ENCODE measurements around the gene PNKD. TPM values are rescaled to one million over a fixed set of nuclear protein-coding genes. Genes with fewer than 3 reads are reported as not detected.

PNKD gene
- total and polyA plus RNA-seq, 10 of the 15 experiments (the other 5 are each of a cell fraction or from before 2014, with no cell fraction given): 27.2 to 106 (median 61.3) TPM

- H3K4me3 ChIP-seq: no peak overlapping the region
- ChIA-PET CTCF (interaction anchor here (0.8 to 4.9 kb wide), 3 partner anchors 91 to 120 kb away, joined by 4 to 34 read pairs (median 24); no protein-coding TSS in a partner anchor), POLR2A (interaction anchor here (0.6 kb wide), 1 partner anchor 11 kb away, joined by 5 read pairs; no protein-coding TSS in a partner anchor), SMC1A (ENCODE audit: uncharacterized antibody, unreplicated experiment) (interaction anchor here (0.6 to 2.3 kb wide), 3 partner anchors 69 to 120 kb away, joined by 3 to 18 read pairs (median 3); no protein-coding TSS in a partner anchor), RAD21 (ENCODE audit: unreplicated experiment) (interaction anchor here (1.0 to 2.4 kb wide), 4 partner anchors 9 to 122 kb away, joined by 3 to 7 read pairs (median 4); partner anchors contain the start of genes AAMP and PNKD)
- ATAC-seq: no peak
- peaks cover 26% of the 10 kb centered on the region for H3K4me1 ChIP-seq (ENCODE audit: control insufficient read depth, insufficient read depth, low read length)
- DNase-seq (ENCODE audit: low read depth, low spot score): no peak
- H3K4me2 ChIP-seq (ENCODE audit: control insufficient read depth, insufficient read depth): no peak overlapping the region
- 58% methylated on average over 5 of the region's 5 CpGs for WGBS (ENCODE audit: insufficient coverage, insufficient replicate concordance, low lambda C conversion rate, missing lambda C conversion rate)
- FAIRE-seq: no peak
- H3K9ac ChIP-seq (ENCODE audit: control insufficient read depth, insufficient read depth, low read length): no peak overlapping the region
- no peaks in the 10 kb centered on the region; a peak in 1 of 4 replicates for H3K27me3 ChIP-seq (replicated peaks in 1 of 2; ENCODE audit: control insufficient read depth in 2 of 2, insufficient read depth in 2 of 2, low read length in 1 of 2)
- no peak overlapping the region for H3K27ac ChIP-seq (ENCODE audit: control insufficient read depth, insufficient read depth)
- in situ Hi-C loops (cut with MboI) (loop anchor here (25.0 kb wide), 1 partner anchor 105 kb away; the partner anchor contains the start of gene TMBIM1), intact Hi-C loops (cut with micrococcal nuclease; ENCODE audit: unreplicated experiment) (no loop called here)
- no peak overlapping the region for H2AFZ ChIP-seq (ENCODE audit: control insufficient read depth, low read depth, low read length)
- H3K36me3 ChIP-seq (ENCODE audit: control insufficient read depth in 2 of 2, insufficient read depth in 2 of 2, low read length in 1 of 2): no peaks in the 10 kb centered on the region
- peaks cover 9% of the 10 kb centered on the region for H3K79me2 ChIP-seq (ENCODE audit: control insufficient read depth, insufficient read depth, low read length)
- no TSS peak for BruUV-seq (replicated peaks)
- no peaks in the 10 kb centered on the region for H4K20me1 ChIP-seq (ENCODE audit: control insufficient read depth, insufficient read depth)
- no peaks in the 10 kb centered on the region for H3K9me3 ChIP-seq (replicated peaks; ENCODE audit: control insufficient read depth, insufficient read depth, low read length)
- TF ChIP-seq TAF1 (IDR thresholded peaks at IDR 0.05; ENCODE audit: borderline replicate concordance, low read depth, low read length): no peak
- TF ChIP-seq E2F8 (IDR thresholded peaks at IDR 0.05; ENCODE audit: low read depth, partially characterized antibody): no peak
- TF ChIP-seq DPF2 (IDR thresholded peaks at IDR 0.05): no peak
- TF ChIP-seq RFX5 (IDR thresholded peaks at IDR 0.05; ENCODE audit: low read depth, low read length): no peak
- no peak for TF ChIP-seq PML (IDR thresholded peaks at IDR 0.05; ENCODE audit: low read length)
- TF ChIP-seq SMAD1 (IDR thresholded peaks at IDR 0.05; ENCODE audit: low read depth, partially characterized antibody): no peak
- no peak for TF ChIP-seq NFYB (IDR thresholded peaks at IDR 0.05; ENCODE audit: insufficient read depth, low read depth, low read length)
- TF ChIP-seq EP300 (IDR thresholded peaks at IDR 0.05; ENCODE audit: borderline replicate concordance in 1 of 2, control insufficient read depth in 1 of 2, low read depth in 2 of 2, low read length in 2 of 2): no peak
- TF ChIP-seq RELB (IDR thresholded peaks at IDR 0.05; ENCODE audit: low read depth): no peak
- no peak for TF ChIP-seq SUZ12 (IDR thresholded peaks at IDR 0.05; ENCODE audit: unreplicated experiment)
- no peak for TF ChIP-seq CBFB (IDR thresholded peaks at IDR 0.05; ENCODE audit: low read depth)
- no peak for TF ChIP-seq NFYA (IDR thresholded peaks at IDR 0.05; ENCODE audit: borderline replicate concordance, low read depth, low read length)
- no peak for TF ChIP-seq NR2F1 (conservative IDR thresholded peaks at IDR 0.05)
Measured at GRCh38 chr2:218392459-218392858, 122.1 kb downstream of the PNKD start.
